HEK293T (cell line): Measurements from ENCODE around the gene PLEKHF1.

Experiments
- CTCF ChIA-PET: fragments of 350-600 bp; formaldehyde crosslinking; extraction: SDS; loops from one replicate; lab custom pipeline; 2021; ENCODE audit warnings: antibody characterized with exemption, inconsistent platforms; lab: Yijun Ruan, JAX
- POLR2A ChIA-PET: fragments of 350-600 bp; formaldehyde crosslinking; extraction: SDS; loops from one replicate; lab custom pipeline; 2020; ENCODE audit warnings: antibody characterized with exemption, inconsistent platforms; lab: Yijun Ruan, JAX
- DNase-seq: peaks from one replicate; pipeline ENCODE4 v3.0.0; 2012; ENCODE audit warnings: mixed read lengths; ENCODE audit errors: extremely low spot score
- ARNT ChIP-seq: fragments of 450-650 bp; IDR thresholded peaks from 2 replicates; pipeline ENCODE4 v1.6.1; 2017; ENCODE audit warnings: mild to moderate bottlenecking
- BHLHE40 ChIP-seq: fragments of 450-650 bp; IDR thresholded peaks from 2 replicates; pipeline ENCODE4 v1.6.1; 2016; ENCODE audit warnings: mild to moderate bottlenecking, moderate library complexity, borderline replicate concordance
- CTBP1 ChIP-seq: fragments of 450-650 bp; IDR thresholded peaks from 2 replicates; pipeline ENCODE4 v1.6.1; 2016; ENCODE audit warnings: borderline replicate concordance
- ELF4 ChIP-seq: fragments of 450-650 bp; IDR thresholded peaks from 2 replicates; pipeline ENCODE4 v1.6.1; 2017; ENCODE audit warnings: antibody characterized with exemption
- FOXA1 ChIP-seq: fragments of 450-650 bp; IDR thresholded peaks from 2 replicates; pipeline ENCODE4 v1.6.1; 2016; ENCODE audit warnings: mild to moderate bottlenecking
- FOXK2 ChIP-seq: fragments of 450-650 bp; IDR thresholded peaks from 2 replicates; pipeline ENCODE4 v1.6.1; 2016; ENCODE audit warnings: mild to moderate bottlenecking
- FOXM1 ChIP-seq: fragments of 450-650 bp; IDR thresholded peaks from 2 replicates; pipeline ENCODE4 v1.6.1; 2017; ENCODE audit warnings: mild to moderate bottlenecking, borderline replicate concordance
- HDGF ChIP-seq: fragments of 450-650 bp; IDR thresholded peaks from 2 replicates; pipeline ENCODE4 v1.6.1; 2017; ENCODE audit warnings: antibody characterized with exemption, borderline replicate concordance
- L3MBTL2 ChIP-seq: fragments of 450-650 bp; conservative IDR thresholded peaks from 2 replicates; pipeline ENCODE4 v1.6.1; 2016; ENCODE audit warnings: mild to moderate bottlenecking
- LEF1 ChIP-seq: fragments of 450-650 bp; IDR thresholded peaks from 2 replicates; pipeline ENCODE4 v1.6.1; 2017; ENCODE audit warnings: mild to moderate bottlenecking, borderline replicate concordance
- NFRKB ChIP-seq: fragments of 450-650 bp; IDR thresholded peaks from 2 replicates; pipeline ENCODE4 v1.6.1; 2016; ENCODE audit warnings: mild to moderate bottlenecking, moderate library complexity
- PKNOX1 ChIP-seq: fragments of 450-650 bp; IDR thresholded peaks from 2 replicates; pipeline ENCODE4 v1.6.1; 2016
- SP1 ChIP-seq: fragments of 450-650 bp; IDR thresholded peaks from 2 replicates; pipeline ENCODE4 v1.6.1; 2017
- SUZ12 ChIP-seq: fragments of 450-650 bp; IDR thresholded peaks from 2 replicates; pipeline ENCODE4 v1.6.1; 2016; ENCODE audit warnings: mild to moderate bottlenecking
- TARDBP ChIP-seq: fragments of 450-650 bp; IDR thresholded peaks from 2 replicates; pipeline ENCODE4 v1.6.1; 2016
- ZNF384 ChIP-seq: fragments of 450-650 bp; IDR thresholded peaks from 2 replicates; pipeline ENCODE4 v1.6.1; 2016

PLEKHF1 gene

GRCh38 chr19:29694161-29694560 lies 28.9 kb downstream of the PLEKHF1 start:
- POLR2A ChIA-PET: interaction anchor here (1.1 kb wide), 1 partner anchor 21 kb away, joined by 3 read pairs; the partner anchor contains the start of gene C19orf12
- TF ChIP-seq ELF4 (no peak), SP1 (no peak), ARNT (no peak), CTBP1 (no peak), HDGF (no peak), LEF1 (no peak), PKNOX1 (no peak), ZNF384 (no peak)
- DNase-seq: no peak
- CTCF ChIA-PET: interaction anchor here (0.6 to 2.3 kb wide), 2 partner anchors 22 to 69 kb away, joined by 3 to 9 read pairs; partner anchors contain the start of gene C19orf12

- ChIA-PET POLR2A (interaction anchor here (1.1 kb wide), 1 partner anchor 20 kb away, joined by 3 read pairs; the partner anchor contains the start of gene C19orf12), CTCF (interaction anchor here (0.6 to 2.3 kb wide), 2 partner anchors 21 to 70 kb away, joined by 3 to 9 read pairs; partner anchors contain the start of gene C19orf12)
- DNase-seq: peak; percentile 85
- TF ChIP-seq L3MBTL2 (no peak), NFRKB (no peak), ELF4 (no peak), PKNOX1 (no peak), HDGF (no peak), TARDBP (no peak), CTBP1 (no peak; the same call in 1 of the 2 replicates), FOXK2 (no peak), FOXA1 (no peak), ARNT (no peak), ZNF384 (no peak), LEF1 (no peak), SUZ12 (no peak), FOXM1 (no peak)
These were observed 29.7 kb downstream of the PLEKHF1 start for GRCh38 chr19:29694669-29695627.

- DNase-seq: no peak
- CTCF ChIA-PET: no interaction called here
- POLR2A ChIA-PET: no interaction called here
- no peak for TF ChIP-seq PKNOX1
- no peak for TF ChIP-seq CTBP1
- no peak for TF ChIP-seq LEF1
- TF ChIP-seq ZNF384: no peak
- no peak for TF ChIP-seq FOXA1
- TF ChIP-seq ARNT: no peak
- TF ChIP-seq NFRKB: no peak
- TF ChIP-seq TARDBP: no peak
- no peak for TF ChIP-seq BHLHE40
- no peak for TF ChIP-seq ELF4
- TF ChIP-seq HDGF: no peak
These were observed 30.7 kb downstream of the PLEKHF1 start for GRCh38 chr19:29695765-29696564.

GRCh38 chr19:29696565-29696846 lies 31.2 kb downstream of the PLEKHF1 start:
- ChIA-PET CTCF (no interaction called here), POLR2A (no interaction called here)
- DNase-seq: no peak
- TF ChIP-seq FOXK2 (no peak), FOXM1 (no peak), ELF4 (no peak), SP1 (no peak), SUZ12 (no peak), LEF1 (no peak), NFRKB (no peak), ARNT (no peak), ZNF384 (no peak), L3MBTL2 (no peak), PKNOX1 (no peak), CTBP1 (no peak), FOXA1 (no peak), HDGF (no peak), BHLHE40 (no peak), TARDBP (no peak)
